HG03064 (cell line): Measurements from ENCODE around the gene GADD45G.

ENCODE experiments used
- ATAC-seq: cut with Tn5 transposase; IDR thresholded peaks from one replicate; pipeline ENCODE4 v1.9.1; 2021; ENCODE audit warnings: low read depth; ENCODE audit not compliant: unreplicated experiment

GADD45G gene

DNA sequence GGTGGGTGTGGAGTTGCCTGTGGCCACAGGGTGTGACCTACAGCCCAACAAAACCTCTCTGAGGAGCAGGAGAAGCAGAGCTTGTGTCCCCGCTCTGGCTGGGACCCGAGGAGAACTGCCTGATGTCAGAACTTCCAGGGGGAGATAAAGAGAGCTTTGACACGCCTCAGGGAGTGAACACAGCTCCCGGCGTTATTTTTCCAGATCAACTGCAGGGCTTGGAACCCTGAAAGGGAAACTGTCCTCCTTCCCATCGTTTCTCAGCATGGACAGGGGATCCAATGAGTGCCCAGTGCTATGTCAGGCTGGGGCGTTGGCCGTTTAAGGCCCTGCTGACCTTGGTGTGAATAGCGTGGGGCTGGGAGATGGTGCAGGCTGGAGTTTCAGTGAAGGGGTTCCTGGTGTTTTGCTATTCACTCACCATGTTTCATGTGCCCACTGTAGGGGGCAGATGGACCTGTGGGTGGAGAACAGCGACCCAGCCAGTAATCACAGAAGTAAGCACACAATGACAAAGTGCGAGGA lies 22.0 kb downstream of the GADD45G start:
- ATAC-seq = no peak

DNA sequence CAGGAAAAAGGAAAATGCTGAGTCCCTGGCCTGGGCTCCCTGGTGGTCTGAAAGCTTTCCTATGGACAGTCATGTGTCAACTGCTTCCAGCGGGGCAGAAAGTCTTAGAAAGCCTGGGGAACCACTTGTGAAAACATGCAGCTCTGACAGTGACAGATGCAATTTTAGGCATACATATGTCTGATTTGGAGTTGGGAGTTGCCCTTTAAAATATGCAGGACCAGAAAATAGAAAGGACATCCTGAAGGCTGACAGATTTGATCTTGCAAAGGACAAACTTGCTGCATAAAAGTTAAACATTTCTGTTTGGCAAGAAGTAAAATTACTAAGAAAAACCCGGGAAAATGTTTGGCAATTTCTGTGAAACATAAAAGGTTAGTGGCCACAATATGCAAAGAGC lies 23.8 kb downstream of the GADD45G start:
- ATAC-seq = no peak

DNA sequence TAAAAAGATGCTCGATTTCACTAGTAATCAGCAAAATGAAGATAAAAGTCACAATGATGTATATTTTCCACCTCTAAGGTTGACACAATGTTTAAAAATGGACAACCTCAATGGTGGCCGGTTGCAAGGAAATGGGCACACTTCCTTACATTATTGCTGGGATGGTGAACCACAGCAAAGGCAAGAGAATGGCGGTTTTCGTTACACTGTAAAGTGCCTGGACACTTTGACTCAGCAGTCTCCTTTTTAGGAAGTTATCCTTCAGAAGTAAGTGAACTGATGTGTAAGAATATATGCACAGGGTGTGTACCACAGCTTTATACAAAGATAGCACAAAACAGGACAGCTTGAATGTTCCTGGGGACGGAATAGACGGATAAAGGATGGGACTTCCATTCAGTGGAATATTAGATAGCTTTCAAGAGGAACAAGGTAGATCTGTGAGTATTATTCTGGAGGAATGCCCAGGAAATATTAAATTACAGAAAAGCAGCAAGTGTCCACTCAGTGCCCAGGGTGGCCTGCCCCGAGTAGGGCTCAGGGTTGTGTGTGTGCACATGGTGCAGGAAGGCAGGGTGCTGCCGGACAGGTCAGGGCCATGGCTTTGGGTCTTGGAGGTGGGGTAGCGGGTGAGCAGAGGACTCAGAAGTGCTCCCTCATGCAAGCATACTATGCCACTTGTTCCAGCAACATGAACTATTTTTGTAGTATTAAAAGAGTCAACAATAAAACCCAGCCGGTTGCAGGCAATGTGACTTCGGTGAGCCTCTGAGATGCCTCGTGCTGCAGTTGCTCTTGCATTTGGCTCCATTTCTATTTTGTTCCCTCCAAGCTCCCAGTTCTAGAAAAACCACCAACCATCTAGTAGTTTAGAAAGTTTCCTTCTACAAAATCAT lies 24.5 kb downstream of the GADD45G start:
- ATAC-seq = no peak

DNA sequence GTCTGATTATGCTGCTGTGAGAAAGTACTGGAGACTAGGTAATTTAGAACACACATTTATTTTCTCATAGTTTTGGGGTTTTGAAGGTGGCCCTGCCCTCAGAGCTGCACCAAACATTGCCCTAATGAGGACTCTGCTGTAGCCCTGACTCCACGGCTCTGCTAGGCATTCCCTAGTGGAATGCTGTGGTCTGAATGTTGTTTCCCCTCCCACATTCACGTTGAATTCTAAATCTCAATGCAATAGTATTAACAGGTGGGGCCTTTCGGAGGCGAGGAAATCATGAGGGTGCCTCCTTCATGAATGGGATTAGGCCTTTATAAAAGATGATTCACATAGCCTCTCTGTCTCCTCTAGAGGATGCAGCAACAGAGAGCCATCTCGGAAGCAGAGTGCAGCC lies 25.7 kb downstream of the GADD45G start:
- no peak for ATAC-seq

DNA sequence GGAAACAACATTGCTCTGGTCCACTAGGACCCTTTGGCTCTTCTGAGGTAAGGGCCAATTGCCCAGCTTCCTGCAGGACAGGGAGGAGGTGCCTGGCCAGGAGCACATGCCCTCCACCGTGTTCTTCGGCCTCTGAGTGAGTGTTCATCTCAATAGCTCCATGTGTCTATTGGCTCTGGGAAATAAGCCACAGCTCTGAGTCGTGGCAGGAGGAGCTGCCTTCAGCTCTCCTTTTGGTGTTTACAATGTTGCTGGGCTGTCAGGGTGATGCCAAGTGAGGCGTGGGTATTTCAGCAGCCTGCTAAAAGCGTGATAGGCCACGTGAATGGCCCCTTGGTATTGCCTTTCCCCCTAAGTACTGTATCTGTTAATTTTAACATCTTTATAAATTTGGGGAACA lies 26.6 kb downstream of the GADD45G start:
- no peak for ATAC-seq

DNA sequence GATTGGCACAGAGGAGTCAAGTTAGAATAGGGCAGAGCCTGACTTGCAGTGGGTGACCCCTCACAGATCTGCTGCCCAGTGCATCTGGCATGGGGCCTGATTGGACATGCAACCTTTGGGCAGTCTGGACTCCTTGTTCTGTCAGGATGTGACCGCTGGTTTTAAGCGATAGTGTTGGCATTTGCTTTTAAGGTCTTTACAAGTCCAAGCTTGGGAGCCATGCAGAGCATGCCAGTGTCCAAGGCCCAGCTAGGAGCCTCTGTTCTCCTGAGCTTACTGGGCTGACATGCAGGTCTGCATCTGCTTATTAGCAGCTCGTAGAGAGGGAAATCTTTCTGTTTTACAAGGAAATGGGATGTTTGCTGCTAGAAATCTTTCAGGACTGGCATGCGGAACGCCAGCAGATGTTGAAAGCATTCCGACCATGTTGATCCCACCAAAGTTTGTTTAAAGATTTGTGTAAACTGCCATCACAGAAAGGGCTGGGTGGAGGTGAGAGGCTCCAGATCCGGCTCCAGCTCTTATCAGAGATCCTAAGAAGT lies 27.5 kb downstream of the GADD45G start:
- no peak for ATAC-seq

DNA sequence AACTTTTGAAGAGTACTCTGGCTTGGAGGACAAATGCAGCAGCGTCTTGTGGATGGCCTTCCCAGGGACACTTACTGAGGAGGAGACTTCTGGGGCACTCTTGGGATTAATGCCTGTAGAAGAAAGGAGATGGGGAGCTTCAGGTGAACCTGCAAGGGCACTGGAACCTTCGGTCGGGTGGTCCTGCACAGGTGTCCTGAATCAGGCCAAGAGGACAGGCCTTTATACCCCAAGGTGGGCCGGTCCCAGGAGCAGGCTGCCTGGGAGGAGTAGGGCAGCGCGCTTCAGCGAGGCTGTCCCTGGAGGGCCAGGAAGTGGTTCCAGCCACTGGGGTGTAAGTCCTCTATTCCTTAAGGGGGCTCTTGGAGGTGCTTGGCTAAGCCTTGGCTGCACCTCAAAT lies 27.9 kb downstream of the GADD45G start:
- ATAC-seq = no peak

DNA sequence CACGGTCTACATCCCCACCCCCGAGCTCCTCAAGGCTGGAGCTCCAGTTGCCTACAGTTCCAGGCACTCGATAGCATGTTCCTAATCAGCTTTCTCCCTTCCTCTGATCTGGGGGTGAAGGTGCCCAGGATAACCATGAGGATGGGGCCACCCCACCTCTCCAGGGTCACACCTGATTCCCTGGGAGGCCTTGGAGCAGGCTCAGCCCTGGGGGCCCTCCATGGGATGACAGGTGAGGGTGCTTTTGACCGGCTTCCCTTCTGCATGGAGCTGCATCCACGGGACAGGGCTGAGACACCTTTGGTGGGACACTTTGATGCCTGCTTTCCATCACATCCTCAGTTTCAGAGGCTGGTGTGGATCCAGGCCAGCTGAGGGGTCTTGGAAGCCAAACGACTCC lies 28.6 kb downstream of the GADD45G start:
- ATAC-seq = no peak

DNA sequence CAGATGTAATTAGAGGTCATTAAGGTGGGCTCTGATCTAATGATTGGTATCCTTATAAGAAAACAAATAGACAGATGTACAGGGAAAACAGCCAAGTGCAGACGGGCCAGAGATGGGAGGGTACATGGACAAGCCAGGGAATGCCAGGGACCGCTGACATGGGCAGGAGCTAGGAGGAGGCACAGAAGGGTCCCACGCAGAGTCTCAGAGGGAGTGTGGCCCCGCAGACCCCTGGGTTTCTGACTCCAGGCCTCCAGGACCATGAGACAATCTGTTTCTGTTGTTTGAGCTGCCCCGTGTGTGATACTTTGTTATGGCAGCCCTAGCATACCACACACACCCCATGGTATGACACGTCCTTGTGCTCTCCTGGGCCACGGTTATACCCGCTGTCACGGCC lies 29.1 kb downstream of the GADD45G start:
- ATAC-seq = no peak

DNA sequence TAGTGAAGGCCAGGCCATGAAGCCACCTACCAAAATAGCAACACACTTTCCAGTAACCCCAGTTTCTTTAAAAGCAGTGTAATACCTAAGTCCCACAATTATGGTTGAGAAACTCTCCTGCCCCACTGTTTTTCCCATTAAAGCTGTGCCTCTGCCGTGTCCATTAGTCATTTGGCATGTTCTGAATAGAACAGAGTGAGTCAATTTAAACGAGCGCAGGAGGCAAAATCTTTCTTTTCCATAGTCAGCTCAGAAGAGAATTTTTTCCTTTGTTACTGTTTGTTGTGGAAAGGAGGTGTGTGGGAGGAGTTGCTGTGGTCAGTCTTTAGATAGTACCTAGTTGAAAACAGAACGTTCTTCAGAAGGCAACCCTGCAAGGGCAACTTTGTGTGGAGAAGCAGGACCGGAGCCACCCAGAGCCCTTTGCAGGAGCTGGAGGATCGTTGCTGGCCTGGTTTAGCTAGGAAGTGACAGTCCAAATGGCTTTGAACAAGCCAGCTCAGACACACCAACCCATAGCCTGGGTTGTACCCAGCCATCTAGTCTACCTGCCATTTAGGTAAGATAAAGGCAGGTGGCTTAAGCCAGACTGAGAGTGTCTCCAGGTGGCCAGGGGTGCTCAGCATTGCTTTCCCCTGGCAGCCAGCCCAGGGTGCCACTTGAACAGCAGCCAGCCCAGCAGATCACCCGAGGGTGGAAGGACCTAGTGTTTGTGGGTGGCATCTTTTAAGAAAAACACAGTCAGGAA lies 30.4 kb downstream of the GADD45G start:
- ATAC-seq = no peak

DNA sequence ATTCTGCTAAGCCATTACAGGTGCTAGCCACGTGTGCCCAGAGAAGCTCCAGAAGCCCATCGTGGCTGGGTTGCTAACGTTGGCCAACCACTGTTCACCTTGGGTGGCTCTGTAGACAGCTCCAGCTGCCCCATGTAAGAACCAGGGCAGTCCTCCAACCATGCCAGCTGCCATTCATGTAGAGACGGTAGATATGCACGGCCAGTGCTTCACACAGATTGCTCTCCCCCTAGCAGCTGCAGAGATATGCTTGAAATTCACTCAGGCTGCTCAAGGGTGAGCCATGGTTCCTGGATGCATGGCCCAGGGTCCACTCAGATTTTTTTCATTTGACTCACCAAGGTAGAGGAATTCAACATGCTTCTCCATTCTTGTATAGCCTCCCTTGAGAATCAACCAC lies 31.0 kb downstream of the GADD45G start:
- no peak for ATAC-seq

DNA sequence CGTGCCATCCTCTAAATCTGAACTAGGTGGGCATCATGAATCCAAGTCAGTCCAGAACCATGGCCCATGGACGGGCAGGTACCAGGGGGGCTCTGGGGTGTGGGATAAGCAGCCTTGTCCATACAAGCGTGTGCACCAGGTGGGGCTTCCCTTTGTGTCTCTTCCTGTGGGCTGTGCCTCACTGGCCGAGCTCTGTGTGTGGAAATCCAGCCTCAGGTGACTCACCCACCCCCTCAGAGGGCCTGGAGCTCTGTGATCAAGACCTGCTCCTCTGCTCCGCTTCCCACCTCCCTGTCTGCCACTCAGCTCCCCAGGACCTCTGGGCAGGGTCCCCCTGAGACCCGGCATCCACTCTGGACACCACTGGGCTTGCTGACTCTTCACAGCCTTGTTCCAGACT lies 33.0 kb downstream of the GADD45G start:
- ATAC-seq = no peak

DNA sequence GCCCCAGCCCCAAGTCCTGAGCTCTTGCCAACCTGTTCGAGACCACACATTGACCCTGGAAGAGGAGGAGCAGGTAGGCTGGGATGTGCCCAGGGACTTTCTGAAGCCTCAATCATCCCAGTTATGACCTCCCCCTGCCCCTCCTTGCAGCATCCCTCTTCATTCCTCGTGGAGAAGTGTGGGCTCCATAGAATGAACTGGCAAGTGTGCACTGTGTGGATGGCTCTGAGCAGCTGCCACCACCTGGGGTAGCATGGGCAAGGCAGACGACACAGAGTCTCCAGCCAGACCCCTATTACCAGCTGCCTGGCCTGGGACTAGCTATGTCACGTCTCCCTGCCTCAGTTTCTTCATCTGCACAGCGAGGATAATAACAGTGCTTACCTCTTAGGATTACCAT lies 33.5 kb downstream of the GADD45G start:
- ATAC-seq = no peak

DNA sequence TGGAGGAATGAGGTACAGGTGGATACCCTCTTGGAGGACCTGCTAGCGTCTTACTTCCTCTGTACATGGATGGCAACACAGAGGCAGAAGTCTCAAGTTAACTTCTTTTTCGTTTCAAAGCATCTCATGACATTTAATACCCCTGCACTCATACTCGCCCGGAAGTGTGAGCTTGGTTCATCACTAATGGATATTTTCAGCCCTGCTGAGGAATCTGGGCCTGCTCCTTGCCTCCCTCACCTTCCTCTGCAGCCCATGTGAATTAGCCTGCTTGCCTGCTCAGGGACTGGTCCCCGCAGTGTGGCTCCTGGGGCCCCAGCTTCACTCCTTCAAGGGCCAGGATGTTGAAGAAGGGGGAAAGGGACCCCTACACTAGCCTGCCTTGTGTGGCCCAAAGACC lies 34.1 kb downstream of the GADD45G start:
- ATAC-seq = no peak

DNA sequence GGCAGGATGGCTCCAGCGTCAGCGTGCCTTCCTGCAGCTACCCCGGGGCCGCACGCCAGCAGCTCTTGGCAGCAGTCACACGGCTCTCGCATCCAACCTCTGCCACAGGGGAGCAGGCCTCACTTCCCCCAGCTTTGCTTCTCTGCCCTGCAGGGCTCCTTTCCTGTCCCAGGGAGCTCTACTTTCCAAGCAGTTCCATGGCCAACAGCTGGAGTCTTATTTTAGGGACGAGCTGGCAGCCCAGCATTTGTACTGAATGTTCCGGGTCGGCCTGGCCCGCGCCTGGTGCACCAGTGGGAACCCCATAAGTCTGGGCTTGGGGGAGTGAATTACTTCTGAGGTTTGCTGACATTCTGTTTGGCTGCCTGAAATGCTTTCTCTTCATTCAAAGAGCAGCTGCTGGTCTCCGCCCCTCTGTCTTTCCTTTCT lies 34.6 kb downstream of the GADD45G start:
- no peak for ATAC-seq

DNA sequence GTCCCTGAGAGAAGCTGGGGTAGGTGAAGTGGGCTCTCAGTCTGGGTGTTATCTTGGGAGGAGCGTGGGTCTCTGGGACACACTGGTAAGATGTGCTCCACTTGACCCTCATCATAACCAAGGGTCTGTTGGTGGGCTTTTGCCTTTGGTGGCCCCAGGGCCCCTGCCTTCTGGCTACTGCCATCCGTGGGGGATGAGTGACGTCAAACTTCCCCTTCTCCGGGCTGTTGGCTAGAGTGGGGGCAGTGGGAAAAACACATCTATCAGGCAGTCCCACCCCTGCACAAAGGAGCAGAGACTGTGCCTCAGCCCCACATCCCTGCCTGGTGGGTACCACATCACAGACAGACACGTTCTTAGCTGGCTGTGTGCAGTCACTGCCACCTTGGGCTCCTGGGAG lies 35.1 kb downstream of the GADD45G start:
- ATAC-seq = no peak

DNA sequence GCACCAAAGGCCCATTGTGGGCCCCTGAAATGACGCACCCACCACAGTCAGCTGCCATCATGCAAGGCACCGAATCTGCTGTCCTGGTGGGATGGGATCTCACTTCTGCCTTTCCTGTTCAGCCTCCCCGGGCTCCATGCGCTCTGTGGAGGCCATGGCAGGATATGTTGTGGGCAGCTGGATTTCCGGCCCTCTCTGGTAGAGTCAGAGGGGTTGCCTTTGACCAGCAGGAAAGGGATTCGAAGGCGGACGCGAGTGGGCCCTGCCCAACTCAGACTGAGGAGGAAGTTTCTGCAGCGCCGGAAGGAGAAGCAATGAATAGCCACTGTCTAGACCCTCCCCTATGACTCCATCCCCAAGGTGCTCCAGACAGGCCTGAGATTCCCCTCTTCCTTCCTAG lies 35.5 kb downstream of the GADD45G start:
- no peak for ATAC-seq

DNA sequence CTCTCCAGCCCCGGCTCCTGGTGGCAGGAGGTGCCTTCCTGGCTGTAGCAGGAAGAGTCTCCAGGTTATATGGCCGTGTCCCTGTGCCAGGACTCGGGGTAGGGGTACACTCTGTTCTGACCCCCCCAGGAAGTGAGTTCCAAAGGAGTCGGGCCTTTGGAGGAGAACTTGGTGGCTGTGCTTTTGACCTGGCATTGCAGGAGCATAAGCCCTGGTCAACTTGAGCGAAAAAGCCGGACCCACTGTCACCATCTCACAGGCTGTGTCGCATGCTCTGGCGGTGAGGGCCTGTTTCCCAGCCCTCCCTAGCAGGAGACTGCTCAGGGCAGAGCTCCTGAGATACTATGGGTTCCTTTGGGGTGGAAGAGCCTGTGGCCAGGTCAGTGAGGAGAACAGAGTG lies 36.0 kb downstream of the GADD45G start:
- ATAC-seq = no peak

DNA sequence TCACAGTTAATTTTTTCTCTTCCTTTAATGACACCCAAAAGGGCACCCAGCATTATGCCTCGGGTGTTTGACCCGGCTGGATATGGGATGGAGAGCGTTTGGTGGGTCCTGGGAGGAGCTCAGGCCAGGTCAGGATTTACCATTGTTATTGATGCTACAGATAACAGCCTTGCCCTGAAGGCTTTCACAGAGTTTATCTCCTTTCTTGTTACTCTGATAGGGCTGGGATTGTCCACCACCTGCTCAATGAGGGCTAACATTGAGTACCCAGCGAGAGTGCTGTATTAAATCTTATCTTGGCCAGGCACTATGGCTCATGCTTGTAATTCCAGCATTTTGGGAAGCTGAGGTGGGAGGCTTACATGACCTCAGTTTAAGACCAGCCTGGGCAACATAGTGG lies 37.2 kb downstream of the GADD45G start:
- no peak for ATAC-seq

DNA sequence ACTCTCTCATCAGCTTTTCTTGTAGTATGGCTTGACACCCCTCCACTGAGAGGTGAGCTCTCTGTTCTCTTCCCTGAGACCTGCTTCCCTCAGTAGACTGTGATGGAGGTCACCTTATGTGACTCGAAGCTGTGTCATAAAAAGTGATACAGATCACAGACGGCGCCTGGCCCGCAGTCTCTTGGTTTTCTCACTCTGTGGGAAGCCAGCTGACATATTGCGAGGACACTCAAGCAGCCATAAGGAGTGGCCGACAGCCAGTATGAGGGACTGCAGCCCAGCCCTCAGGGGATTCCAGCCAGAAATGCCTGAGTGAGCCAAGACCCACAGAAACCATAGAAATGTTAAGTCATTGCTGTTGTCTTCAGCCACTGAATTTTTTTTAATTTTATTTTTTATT lies 38.0 kb downstream of the GADD45G start:
- ATAC-seq = no peak

DNA sequence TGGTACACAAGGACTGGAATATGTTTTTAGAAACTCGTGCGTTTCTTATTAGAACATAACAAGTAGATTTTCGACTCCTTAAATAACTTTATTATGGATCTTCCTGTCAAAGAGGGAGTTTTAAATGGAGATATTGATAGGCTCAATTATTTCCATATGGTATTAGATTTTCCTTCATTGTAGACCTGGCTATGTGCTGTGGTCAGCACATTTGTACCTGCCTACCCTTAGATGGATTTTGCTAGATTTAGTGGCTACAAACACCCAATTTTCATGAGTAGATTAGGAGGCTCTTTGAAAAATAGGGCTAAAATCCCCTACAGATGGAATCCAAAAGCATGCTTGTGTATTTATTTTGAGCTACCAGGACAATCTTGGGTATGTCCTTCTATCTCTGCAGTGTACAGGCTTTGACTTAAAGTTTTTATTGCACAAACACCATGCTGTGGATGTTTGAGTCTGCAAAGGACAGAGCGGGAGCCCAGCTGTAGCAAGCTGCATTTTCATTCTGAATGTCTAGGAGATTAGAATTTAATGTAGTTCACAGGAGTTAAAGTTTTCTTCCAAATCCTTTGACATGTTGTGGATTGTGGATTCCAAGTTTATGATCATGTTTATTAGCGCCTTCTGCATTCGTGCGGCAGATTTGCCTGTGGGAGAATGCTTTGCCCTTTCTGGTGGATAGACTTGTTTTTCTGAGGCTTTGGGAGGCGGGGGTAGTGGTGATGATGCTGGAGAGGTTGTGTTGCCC lies 41.6 kb downstream of the GADD45G start:
- no peak for ATAC-seq
